ENCODE results near the gene PSD2.

The PSD2 gene

GRCh38 chr5:139799359-139799758, 3.8 kb downstream of the PSD2 start:
- DNase-seq (ENCODE audit: low read depth), result no peak
- TF ChIP-seq, protein P1, sequence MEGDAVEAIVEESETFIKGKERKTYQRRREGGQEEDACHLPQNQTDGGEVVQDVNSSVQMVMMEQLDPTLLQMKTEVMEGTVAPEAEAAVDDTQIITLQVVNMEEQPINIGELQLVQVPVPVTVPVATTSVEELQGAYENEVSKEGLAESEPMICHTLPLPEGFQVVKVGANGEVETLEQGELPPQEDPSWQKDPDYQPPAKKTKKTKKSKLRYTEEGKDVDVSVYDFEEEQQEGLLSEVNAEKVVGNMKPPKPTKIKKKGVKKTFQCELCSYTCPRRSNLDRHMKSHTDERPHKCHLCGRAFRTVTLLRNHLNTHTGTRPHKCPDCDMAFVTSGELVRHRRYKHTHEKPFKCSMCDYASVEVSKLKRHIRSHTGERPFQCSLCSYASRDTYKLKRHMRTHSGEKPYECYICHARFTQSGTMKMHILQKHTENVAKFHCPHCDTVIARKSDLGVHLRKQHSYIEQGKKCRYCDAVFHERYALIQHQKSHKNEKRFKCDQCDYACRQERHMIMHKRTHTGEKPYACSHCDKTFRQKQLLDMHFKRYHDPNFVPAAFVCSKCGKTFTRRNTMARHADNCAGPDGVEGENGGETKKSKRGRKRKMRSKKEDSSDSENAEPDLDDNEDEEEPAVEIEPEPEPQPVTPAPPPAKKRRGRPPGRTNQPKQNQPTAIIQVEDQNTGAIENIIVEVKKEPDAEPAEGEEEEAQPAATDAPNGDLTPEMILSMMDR (IDR thresholded peaks at IDR 0.05; ENCODE audit: control insufficient read depth, extremely low read depth, insufficient read depth), result no peak
- no peak overlapping the region for H3K4me3 ChIP-seq (ENCODE audit: low read depth, low read length)

- TF ChIP-seq, protein P1 (IDR thresholded peaks at IDR 0.05; ENCODE audit: control insufficient read depth, extremely low read depth, insufficient read depth), result no peak
These were observed 8.4 kb downstream of the PSD2 start for GRCh38 chr5:139803978-139804377.

GRCh38 chr5:139804800-139805397, 9.3 kb downstream of the PSD2 start:
- DNase-seq (ENCODE audit: low read depth), result no peak
- TF ChIP-seq, protein P1 (IDR thresholded peaks at IDR 0.05; ENCODE audit: control insufficient read depth, extremely low read depth, insufficient read depth), result no peak
- no peak overlapping the region for H3K4me3 ChIP-seq (ENCODE audit: low read depth, low read length)

More at GRCh38 chr5:139803978-139804377, 8.4 kb downstream of the PSD2 start:
- no peak overlapping the region for H3K4me3 ChIP-seq (ENCODE audit: low read depth, low read length)
- no peak for DNase-seq (ENCODE audit: low read depth)

GRCh38 chr5:139805545-139805944, 9.9 kb downstream of the PSD2 start:
- DNase-seq (ENCODE audit: low read depth), result no peak
- no peak overlapping the region for H3K4me3 ChIP-seq (ENCODE audit: low read depth, low read length)
- TF ChIP-seq, protein P1 (IDR thresholded peaks at IDR 0.05; ENCODE audit: control insufficient read depth, extremely low read depth, insufficient read depth), result no peak

GRCh38 chr5:139806111-139806510, 10.5 kb downstream of the PSD2 start:
- TF ChIP-seq, protein P1 (IDR thresholded peaks at IDR 0.05; ENCODE audit: control insufficient read depth, extremely low read depth, insufficient read depth), result no peak
- no peak for DNase-seq (ENCODE audit: low read depth)
- H3K4me3 ChIP-seq (ENCODE audit: low read depth, low read length), result no peak overlapping the region

GRCh38 chr5:139806726-139807646, 11.4 kb downstream of the PSD2 start:
- no peak overlapping the region for H3K4me3 ChIP-seq (ENCODE audit: low read depth, low read length)
- DNase-seq (ENCODE audit: low read depth), result no peak
- TF ChIP-seq, protein P1 (IDR thresholded peaks at IDR 0.05; ENCODE audit: control insufficient read depth, extremely low read depth, insufficient read depth), result no peak

Data from LNCaP clone FGC (cell line).